K562 (cell line): ENCODE data around the gene MPI. TPM values are rescaled to one million over a fixed set of nuclear protein-coding genes. Genes with fewer than 3 reads are reported as not detected.
A peak's percentile ranks its signal among the peaks of the same experiment; 100 is the strongest.

Source experiments
- ATAC-seq: fragments of 200-7000 bp; cut with Tn5 transposase; 3 replicates; pipeline ENCODE4 v1.9.1; 2020; ENCODE audit warnings: moderate library complexity
- BruUV-seq: library from RNA; stranded (reverse); fragments of 400-500 nt; replicated peaks from 2 replicates; lab custom pipeline; 2021; lab: Mats Ljungman, UMichigan
- CTCF ChIA-PET: fragments of 300-600 bp; formaldehyde crosslinking; extraction: SDS; loops from one replicate; lab custom pipeline; 2021; ENCODE audit warnings: low intra/inter-chr PET ratio; lab: Yijun Ruan, JAX
- POLR2A ChIA-PET: fragments of 300-600, 350-650 bp; sonication (Branson Sonifier 250); formaldehyde crosslinking; extraction: SDS; loops from one replicate; lab custom pipeline; 2021; ENCODE audit warnings: antibody characterized with exemption, inconsistent platforms; lab: Yijun Ruan, JAX
- DNase-seq, 4 experiments: peaks; one replicate each; pipeline versions ENCODE4 v3.0.0 to v3.0.0-alpha.2; 2011 to 2018; ENCODE audit warnings: low spot score in 3 of 4, mixed read lengths in 3 of 4; ENCODE audit errors: extremely low read depth in 1 of 4
- FAIRE-seq: peaks from 2 replicates; lab custom pipeline; 2011; peaks lifted over from hg19 to GRCh38; lab: Jason Lieb, UNC
- H2AFZ ChIP-seq: 2 replicates; pipeline ENCODE4 v1.6.0; 2011; ENCODE audit warnings: low read depth, low read length, control low read depth, inconsistent platforms
- H3K27ac ChIP-seq: fragments of 200-600 bp; 3 replicates; pipeline ENCODE4 v1.8.0; 2011; ENCODE audit warnings: low read depth, mild to moderate bottlenecking, control low read depth, inconsistent platforms, low read length, moderate library complexity, mixed read lengths; ENCODE audit errors: extremely low read depth
- H3K27me3 ChIP-seq, 2 experiments: fragments of 300-600 bp in 1 of 2; 2 replicates in 1 of 2; 3 replicates in 1 of 2; pipeline versions ENCODE4 v1.6.0 to v1.8.0; 2011; ENCODE audit warnings: inconsistent platforms in 2 of 2, low read length in 2 of 2, mild to moderate bottlenecking in 1 of 2, mixed read lengths in 1 of 2, moderate library complexity in 1 of 2; ENCODE audit not compliant: control insufficient read depth in 2 of 2, insufficient read depth in 2 of 2
- H3K36me3 ChIP-seq: fragments of 300-600 bp; 3 replicates; pipeline ENCODE4 v1.8.0; 2011; ENCODE audit warnings: mild to moderate bottlenecking, low read length, inconsistent platforms; ENCODE audit not compliant: control insufficient read depth, insufficient read depth
- H3K4me1 ChIP-seq, 2 experiments: fragments of 200-600 bp in 1 of 2; replicated peaks in 1 of 2; 2 replicates in 1 of 2; 3 replicates in 1 of 2; pipeline versions ENCODE4 v1.5.1 to v1.8.0; 2011; ENCODE audit warnings: inconsistent platforms in 2 of 2, low read length in 2 of 2, mild to moderate bottlenecking in 1 of 2, mixed read lengths in 1 of 2, moderate library complexity in 1 of 2; ENCODE audit not compliant: control insufficient read depth in 2 of 2, insufficient read depth in 2 of 2
- H3K4me2 ChIP-seq: 2 replicates; pipeline ENCODE4 v1.6.1; 2011; ENCODE audit warnings: low read length, control low read depth, inconsistent platforms, mixed read lengths; ENCODE audit not compliant: insufficient read depth
- H3K4me3 ChIP-seq: fragments of 200-600 bp; sonication (generic), shearing (Covaris generic); 2 replicates; pipeline ENCODE4 v1.5.1; 2016; ENCODE audit warnings: control low read depth, inconsistent platforms
- H3K79me2 ChIP-seq: fragments of 200-600 bp; 3 replicates; pipeline ENCODE4 v1.8.0; 2011; ENCODE audit warnings: low read length, inconsistent platforms; ENCODE audit not compliant: control insufficient read depth, insufficient read depth
- H3K9ac ChIP-seq, 2 experiments: 2 replicates each; pipeline versions ENCODE4 v1.6.0 to v1.6.1; 2011; ENCODE audit warnings: low read depth in 2 of 2, low read length in 2 of 2, control low read depth in 1 of 2, inconsistent platforms in 1 of 2, mild to moderate bottlenecking in 1 of 2, mixed read lengths in 1 of 2; ENCODE audit not compliant: insufficient read depth in 1 of 2
- H3K9me1 ChIP-seq: one replicate; pipeline ENCODE4 v1.6.0; 2011; ENCODE audit warnings: inconsistent platforms, mild to moderate bottlenecking, low read length, moderate library complexity; ENCODE audit not compliant: control insufficient read depth, insufficient read depth
- H3K9me3 ChIP-seq: replicated peaks from 2 replicates; pipeline ENCODE4 v1.5.1; 2011; ENCODE audit warnings: low read depth, low read length, inconsistent platforms; ENCODE audit not compliant: control insufficient read depth, insufficient read depth
- H4K20me1 ChIP-seq: replicated peaks from 2 replicates; pipeline ENCODE4 v1.6.1; 2011; ENCODE audit warnings: low read length, inconsistent platforms, mixed read lengths; ENCODE audit not compliant: control insufficient read depth, insufficient read depth
- CHD1 ChIP-seq: fragments of 200-600 bp; sonication (generic); IDR thresholded peaks from one replicate; pipeline ENCODE4 v1.6.1; 2012; ENCODE audit warnings: mild to moderate bottlenecking, moderate library complexity, low read length, inconsistent platforms
- CTBP1 ChIP-seq: fragments of 450-650 bp; IDR thresholded peaks from 2 replicates; pipeline ENCODE4 v1.6.1; 2016; ENCODE audit warnings: borderline replicate concordance
- HEY1 ChIP-seq: fragments of 250-450 bp; sonication (Bioruptor Pico); IDR thresholded peaks from 2 replicates; pipeline ENCODE4 v1.5.0; 2020; ENCODE audit warnings: mild to moderate bottlenecking, moderate library complexity, borderline replicate concordance
- MAX ChIP-seq: sonication (generic); formaldehyde crosslinking; IDR thresholded peaks from 2 replicates; pipeline ENCODE4 v1.9.0; 2022; ENCODE audit warnings: mild to moderate bottlenecking, missing genetic modification reagents
- MXI1 ChIP-seq: IDR thresholded peaks from 2 replicates; pipeline ENCODE4 v1.6.1; 2011; ENCODE audit warnings: low read depth, mild to moderate bottlenecking, improper control_type of control experiment, low read length
- MYC ChIP-seq, 2 experiments: fragments of 250-450 bp in 1 of 2; sonication (Bioruptor Pico) in 1 of 2; IDR thresholded peaks; 2 replicates each; pipeline versions ENCODE4 v1.5.1 to v1.6.1; 2012 to 2021; ENCODE audit warnings: low read depth in 2 of 2, borderline replicate concordance in 1 of 2, improper control_type of control experiment in 1 of 2, low read length in 1 of 2, mild to moderate bottlenecking in 1 of 2, moderate library complexity in 1 of 2
- PCBP2 ChIP-seq: fragments of 200-400 bp; formaldehyde crosslinking; IDR thresholded peaks from 2 replicates; pipeline ENCODE4 v1.6.1; 2018; ENCODE audit warnings: low read length, low read depth, mild to moderate bottlenecking, moderate library complexity; ENCODE audit not compliant: poor library complexity, severe bottlenecking
- TBP ChIP-seq: optimal IDR thresholded peaks from 2 replicates; pipeline ENCODE3; 2011; ENCODE audit warnings: low read depth, low read length, improper control_type of control experiment
- ZNF12 ChIP-seq: sonication (generic); formaldehyde crosslinking; IDR thresholded peaks from 2 replicates; pipeline ENCODE4 v1.4.0; 2020; ENCODE audit warnings: mild to moderate bottlenecking, missing genetic modification reagents
- ZNF121 ChIP-seq: sonication (generic); formaldehyde crosslinking; conservative IDR thresholded peaks from 2 replicates; pipeline ENCODE4 v1.8.0; 2022; ENCODE audit warnings: missing genetic modification reagents
- ZNF217 ChIP-seq: sonication (generic); formaldehyde crosslinking; IDR thresholded peaks from 2 replicates; pipeline ENCODE4 v1.8.0; 2022; ENCODE audit warnings: mild to moderate bottlenecking, missing genetic modification reagents
- WGBS: fragments of 100-300 bp; shearing (Covaris generic); methylation state at CpG from one replicate; pipeline ENCODE4 v1.1.6; 2016; ENCODE audit warnings: low coverage, mixed read lengths; ENCODE audit not compliant: insufficient coverage; ENCODE audit errors: missing lambda C conversion rate; 5-methylcytosine and 5-hydroxymethylcytosine counted together
- in situ Hi-C: fragments of 300-500 bp; cut with MboI; formaldehyde crosslinking; loops from 4 replicates; pipeline ENCODE4 v1.15.0; 2018; ENCODE audit warnings: inconsistent platforms, mixed read lengths
- intact Hi-C: fragments of 100-400 bp; cut with micrococcal nuclease; formaldehyde crosslinking; loops from 2 replicates; pipeline ENCODE4 v1.14.2; 2022
- polyA plus RNA-seq, 8 experiments: library from polyadenylated mRNA; depleted of rRNA in 4 of 8; stranded (reverse) in 5 of 8; unstranded in 3 of 8; fragments of >200 nt; fragmentation: Nextera tagmentation in 2 of 8; fragmentation: Illumina TruSeq in 1 of 8; extraction: Ambion mirVana in 2 of 8; extraction: Trizol in 1 of 8; gene quantifications; 2 replicates each; pipeline versions ENCODE4 v1.2.1 to v1.2.3, GENCODE V29; 2011 to 2014; ENCODE audit warnings: inconsistent platforms in 1 of 8, missing spikeins in 1 of 8
- total RNA-seq, 7 experiments: library from RNA; depleted of rRNA in 6 of 7; stranded (reverse); fragments of >200 nt in 6 of 7; fragmentation: Illumina TruSeq in 2 of 7; extraction: Trizol in 2 of 7; gene quantifications; 2 replicates each; pipeline versions ENCODE4 v1.2.1 to v1.2.3, GENCODE V29; 2011 to 2021; ENCODE audit warnings: low replicate concordance in 1 of 7

Gene MPI
- total and polyA plus RNA-seq, 9 of the 15 experiments (the other 6 are each of a cell fraction or from before 2014, with no cell fraction given): 30.7 to 105 (median 40.5) TPM

GRCh38 chr15:74904190-74904805, 14.5 kb downstream of the MPI start:
- WGBS: 91% methylated on average over 7 of the region's 7 CpGs
- Histone ChIP-seq H2AFZ (no peak overlapping the region), H3K27me3 (no peaks in the 10 kb centered on the region), H3K9me1 (no peaks in the 10 kb centered on the region), H3K4me1 (peaks cover 13 to 14% of the 10 kb centered on the region in 2 experiments; a peak in 4 of 5 replicates), H3K79me2 (peaks cover 23% of the 10 kb centered on the region), H3K9me3 (no peaks in the 10 kb centered on the region), H3K27ac (no peak overlapping the region), H3K9ac (no peak overlapping the region), H4K20me1 (no peaks in the 10 kb centered on the region), H3K36me3 (peaks cover 52% of the 10 kb centered on the region), H3K4me3 (no peak overlapping the region), H3K4me2 (no peak overlapping the region)
- in situ Hi-C loops (no loop called here), intact Hi-C loops (no loop called here)
- FAIRE-seq: no peak
- DNase-seq: no peak
- ChIA-PET POLR2A (interaction anchor here (0.6 to 1.7 kb wide), 4 partner anchors 9 to 359 kb away, joined by 3 to 10 read pairs (median 4); no protein-coding TSS in a partner anchor), CTCF (no interaction called here)
- no peak for ATAC-seq
- TF ChIP-seq ZNF121 (CRISPR knock-in tag) (peak; percentile 25; the same call in 1 of the 2 replicates), ZNF12 (CRISPR knock-in tag) (no peak), ZNF217 (CRISPR knock-in tag) (no peak)
- BruUV-seq: no TSS peak

GRCh38 chr15:74906067-74906449, 16.2 kb downstream of the MPI start:
- ChIA-PET CTCF (no interaction called here), POLR2A (interaction anchor here (0.7 to 3.8 kb wide), 24 partner anchors 9 to 720 kb away, joined by 3 to 29 read pairs (median 4); partner anchors contain the start of genes COX5A, MPI, SNUPN and ULK3)
- H3K36me3 ChIP-seq: peaks cover 38% of the 10 kb centered on the region
- in situ Hi-C loops (no loop called here), intact Hi-C loops (loop anchor here (2.0 to 5.0 kb wide), 2 partner anchors 45 to 81 kb away; no protein-coding TSS in a partner anchor)
- H3K4me3 ChIP-seq: peak overlapping the region; percentile 95
- peak overlapping the region; percentile 94 for H3K4me2 ChIP-seq
- H4K20me1 ChIP-seq: no peaks in the 10 kb centered on the region
- peaks cover 23% of the 10 kb centered on the region for H3K79me2 ChIP-seq
- no peaks in the 10 kb centered on the region for H3K9me3 ChIP-seq
- peak overlapping the region; percentile 87 to 92 for H3K9ac ChIP-seq
- H3K4me1 ChIP-seq: peaks cover 13 to 14% of the 10 kb centered on the region in 2 experiments; a peak in 4 of 5 replicates
- peak overlapping the region; percentile 98 for H2AFZ ChIP-seq
- DNase-seq: peak in 2 of 4 experiments; percentile 21 to 47
- BruUV-seq: no TSS peak
- no peak for FAIRE-seq
- no peaks in the 10 kb centered on the region for H3K9me1 ChIP-seq
- ATAC-seq: peak; percentile 48
- H3K27ac ChIP-seq: peak overlapping the region; percentile 89
- under 1% methylated on average over 20 of the region's 20 CpGs for WGBS
- H3K27me3 ChIP-seq: no peaks in the 10 kb centered on the region
- TF ChIP-seq HEY1 (0 out of 2 replicates have a peak, but pooled peaks have one; percentile 9), CHD1 (peak; percentile 85), MXI1 (0 out of 2 replicates have a peak, but pooled peaks have one; percentile 5), MAX (CRISPR knock-in tag) (0 out of 2 replicates have a peak, but pooled peaks have one; percentile 8), MYC (IDR thresholded peaks at IDR 0.05; ENCODE audit: low read depth, low read length) (no peak), MYC (CRISPR knock-in tag; IDR thresholded peaks at IDR 0.05; ENCODE audit: borderline replicate concordance, low read depth) (peak; percentile 77; the same call in 1 of the 2 replicates), PCBP2 (no peak), CTBP1 (peak; percentile 11; the same call in 1 of the 2 replicates), TBP (peak; percentile 3)
